Measurements from ENCODE around the gene NOC2L. TPM values are rescaled to one million over a fixed set of nuclear protein-coding genes. Genes with fewer than 3 reads are reported as not detected.

Gene NOC2L
- total RNA-seq (10 to 100 TPM; 50.2 to 52.0 TPM), total RNA-seq (64.9 to 429 (median 106) reads per million in 172 experiments)
- 41.1 TPM for polyA plus RNA-seq (2013, experiment 1 of 2)
- polyA plus RNA-seq (2013, experiment 2 of 2) = 45.3 TPM

GRCh38 chr1:958823-959730 lies at the start of gene NOC2L:
Gene NOC2L, minus strand, starts transcription at chr1:959256. Its CDS starts 16 bp downstream, at chr1:959240.
- Mint-ChIP-seq H3K27ac (peak within 1 kb of the TSS; percentile 58), H3K36me3 (ENCODE audit: low read depth) (peaks cover 39% of the 10 kb centered on the region), H3K9me3 (no peaks in the 10 kb centered on the region), H3K4me3 (peak within 1 kb of the TSS; percentile 90), H3K27me3 (no peaks in the 10 kb centered on the region), H3K4me1 (ENCODE audit: low read depth) (peaks cover 16% of the 10 kb centered on the region)
- Histone ChIP-seq H3K27ac (ENCODE audit: low read depth in 1 of 2, low read length in 2 of 2) (peak within 1 kb of the TSS; percentile 47 to 72), H3K9me3 (ENCODE audit: control insufficient read depth in 1 of 2, insufficient read depth in 1 of 2, low read length in 2 of 2) (no peaks in the 10 kb centered on the region), H3K4me3 (ENCODE audit: low read length) (peak within 1 kb of the TSS; percentile 95), H3K4me1 (ENCODE audit: insufficient read depth, low read length) (peaks cover 41% of the 10 kb centered on the region), H3K27me3 (ENCODE audit: control insufficient read depth in 1 of 2, insufficient read depth in 2 of 2, low read length in 2 of 2) (no peaks in the 10 kb centered on the region), H3K36me3 (ENCODE audit: insufficient read depth, low read length) (peaks cover 33% of the 10 kb centered on the region)
- CTCF ChIA-PET = interaction anchor here (0.7 to 1.5 kb wide), 3 partner anchors 25 to 90 kb away, joined by 3 to 6 read pairs (median 3); no protein-coding TSS in a partner anchor
- POLR2A ChIA-PET = interaction anchor here (0.5 to 1.4 kb wide), 5 partner anchors 21 to 416 kb away, joined by 3 to 6 read pairs (median 3); partner anchors contain the start of gene AURKAIP1
- peak; percentile 88 to 99 (median 97) for DNase-seq
- intact Hi-C loops (cut with DNase I, micrococcal nuclease) = loop anchor here in 1 of 2 experiments (5.0 kb wide), 1 partner anchor 52 kb away; no protein-coding TSS in a partner anchor
- ATAC-seq (ENCODE audit: poor library complexity) = peak; percentile 84
- TF ChIP-seq CTCF (IDR thresholded peaks at IDR 0.05) = no peak

GRCh38 chr1:1006305-1007159 lies 47.5 kb upstream of the NOC2L start:
- Mint-ChIP-seq H3K27me3 (peaks cover 48% of the 10 kb centered on the region), H3K36me3 (ENCODE audit: low read depth) (no peaks in the 10 kb centered on the region), H3K4me1 (ENCODE audit: low read depth) (peaks cover 9% of the 10 kb centered on the region), H3K4me3 (no peak overlapping the region), H3K9me3 (no peaks in the 10 kb centered on the region), H3K27ac (no peak overlapping the region)
- ATAC-seq (ENCODE audit: poor library complexity) (no peak), DNase-seq (peak in 1 of 14 experiments; percentile 24)
- Histone ChIP-seq H3K9me3 (ENCODE audit: control insufficient read depth in 1 of 2, insufficient read depth in 1 of 2, low read length in 2 of 2) (peaks cover 0 to 12% of the 10 kb centered on the region in 2 experiments), H3K27ac (ENCODE audit: low read depth in 1 of 2, low read length in 2 of 2) (no peak overlapping the region), H3K36me3 (ENCODE audit: insufficient read depth, low read length) (no peaks in the 10 kb centered on the region), H3K4me3 (ENCODE audit: low read length) (no peak overlapping the region), H3K4me1 (ENCODE audit: insufficient read depth, low read length) (peaks cover 20% of the 10 kb centered on the region), H3K27me3 (ENCODE audit: control insufficient read depth in 1 of 2, insufficient read depth in 2 of 2, low read length in 2 of 2) (peaks cover 39 to 47% of the 10 kb centered on the region in 2 experiments)
- intact Hi-C loops (cut with DNase I, micrococcal nuclease) = no loop called here
- CTCF ChIA-PET = interaction anchor here (0.8 to 1.8 kb wide), 3 partner anchors 13 to 58 kb away, joined by 3 to 4 read pairs (median 3); no protein-coding TSS in a partner anchor
- TF ChIP-seq CTCF (IDR thresholded peaks at IDR 0.05) = no peak
- POLR2A ChIA-PET = interaction anchor here (1.0 kb wide), 1 partner anchor 13 kb away, joined by 3 read pairs; no protein-coding TSS in a partner anchor

GRCh38 chr1:1005774-1006304 lies 46.8 kb upstream of the NOC2L start:
- intact Hi-C loops (cut with DNase I, micrococcal nuclease) = no loop called here
- H3K4me3 ChIP-seq (ENCODE audit: low read length) = no peak overlapping the region
- ATAC-seq (ENCODE audit: poor library complexity) (no peak), DNase-seq (peak in 1 of 14 experiments; percentile 20)
- Mint-ChIP-seq H3K4me3 (no peak overlapping the region), H3K36me3 (ENCODE audit: low read depth) (peaks cover under 1% of the 10 kb centered on the region), H3K27ac (no peak overlapping the region), H3K4me1 (ENCODE audit: low read depth) (peaks cover 14% of the 10 kb centered on the region), H3K9me3 (no peaks in the 10 kb centered on the region), H3K27me3 (peaks cover 53% of the 10 kb centered on the region)
- CTCF ChIA-PET = no interaction called here
- H3K27ac ChIP-seq (ENCODE audit: low read depth in 1 of 2, low read length in 2 of 2) = no peak overlapping the region
- H3K36me3 ChIP-seq (ENCODE audit: insufficient read depth, low read length) = no peaks in the 10 kb centered on the region
- H3K9me3 ChIP-seq (ENCODE audit: control insufficient read depth in 1 of 2, insufficient read depth in 1 of 2, low read length in 2 of 2) = peaks cover 0 to 18% of the 10 kb centered on the region in 2 experiments
- no peak for TF ChIP-seq CTCF (IDR thresholded peaks at IDR 0.05)
- peaks cover 27% of the 10 kb centered on the region for H3K4me1 ChIP-seq (ENCODE audit: insufficient read depth, low read length)
- H3K27me3 ChIP-seq (ENCODE audit: control insufficient read depth in 1 of 2, insufficient read depth in 2 of 2, low read length in 2 of 2) = peaks cover 46 to 54% of the 10 kb centered on the region in 2 experiments
- POLR2A ChIA-PET = interaction anchor here (1.0 kb wide), 1 partner anchor 13 kb away, joined by 3 read pairs; no protein-coding TSS in a partner anchor
